ENCODE measurements around the gene CSHL1. TPM values are rescaled to one million over a fixed set of nuclear protein-coding genes. Genes with fewer than 3 reads are reported as not detected.

The CSHL1 gene
- total and polyA plus RNA-seq, 2 donors (not counting 1 experiment from before 2014, with no cell fraction given) = not detected

DNA sequence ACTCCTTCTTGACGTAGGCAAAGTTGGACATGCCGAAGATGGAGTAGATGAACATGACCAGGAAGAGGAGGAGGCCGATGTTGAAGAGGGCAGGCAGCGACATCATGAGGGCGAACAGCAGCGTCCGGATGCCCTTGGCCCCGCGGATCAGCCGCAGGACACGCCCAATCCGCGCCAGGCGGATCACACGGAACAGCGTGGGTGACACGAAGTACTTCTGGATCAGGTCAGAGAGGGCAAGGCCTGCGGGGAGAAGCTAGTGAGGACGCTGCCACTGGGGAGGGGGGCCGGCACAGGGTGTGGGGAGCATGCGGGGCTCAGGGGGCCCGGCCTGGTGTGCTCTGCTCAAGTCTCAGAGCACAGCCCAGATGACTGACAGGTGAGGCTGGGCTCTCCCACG is 30.7 kb upstream of the CSHL1 start:
- POLR2A ChIA-PET = interaction anchor here (1.0 to 2.3 kb wide), 3 partner anchors 9 to 16 kb away, joined by 3 to 7 read pairs (median 4); partner anchors contain the start of gene CD79B

GRCh38 chr17:63941162-63941561 is 30.1 kb upstream of the CSHL1 start:
- Histone ChIP-seq H3K9ac (ENCODE audit: low read length) (no peak overlapping the region), H2AFZ (ENCODE audit: insufficient read depth, low read depth, low read length, poor library complexity, severe bottlenecking) (no peak overlapping the region), H3K27me3 (replicated peaks in 1 of 4; ENCODE audit: control extremely low read depth in 1 of 4, control insufficient read depth in 3 of 4, insufficient read depth in 4 of 4, low read length in 3 of 4) (no peaks in the 10 kb centered on the region), H4K20me1 (ENCODE audit: control insufficient read depth, insufficient read depth, low read length, poor library complexity, severe bottlenecking) (no peaks in the 10 kb centered on the region), H3K4me3 (ENCODE audit: control extremely low read depth in 1 of 5, extremely low read depth in 1 of 5, insufficient read depth in 1 of 5, low read depth in 2 of 5, low read length in 4 of 5) (no peak overlapping the region), H3K4me2 (replicated peaks; ENCODE audit: low read depth, low read length, poor library complexity, severe bottlenecking) (no peak overlapping the region), H3K79me2 (ENCODE audit: control insufficient read depth, insufficient read depth, low read length) (peaks cover 19% of the 10 kb centered on the region), H3K4me1 (ENCODE audit: control insufficient read depth in 2 of 2, insufficient read depth in 2 of 2, low read length in 2 of 2) (peaks cover 38 to 56% of the 10 kb centered on the region in 2 donors), H3K9me3 (ENCODE audit: control extremely low read depth in 1 of 3, control insufficient read depth in 2 of 3, insufficient read depth in 1 of 3, low read length in 2 of 3) (peaks cover 0 to 21% (median 5%) of the 10 kb centered on the region in 3 donors), H3K36me3 (replicated peaks in 1 of 2; ENCODE audit: control extremely low read depth in 1 of 2, control insufficient read depth in 1 of 2, extremely low read depth in 1 of 2, insufficient read depth in 2 of 2, low read length in 1 of 2) (no peaks in the 10 kb centered on the region), H3K27ac (ENCODE audit: low read length in 2 of 2) (no peak overlapping the region)
- intact Hi-C loops (cut with micrococcal nuclease) = no loop called here
- peaks cover 63% of the 10 kb centered on the region for H3K4me1 Mint-ChIP-seq
- whole genome bisulfite sequencing (ENCODE audit: insufficient coverage) = 93% methylated on average over 9 of the region's 12 CpGs
- no peak for ATAC-seq (ENCODE audit: low read depth)
- no peaks in the 10 kb centered on the region for H3K9me3 Mint-ChIP-seq (ENCODE audit: insufficient read depth)
- H3K4me3 Mint-ChIP-seq = no peak overlapping the region
- TF ChIP-seq EZH2 (IDR thresholded peaks at IDR 0.05; ENCODE audit: borderline replicate concordance, insufficient read depth, low read depth, low read length, poor library complexity, severe bottlenecking) = no peak
- TF ChIP-seq, protein P1, sequence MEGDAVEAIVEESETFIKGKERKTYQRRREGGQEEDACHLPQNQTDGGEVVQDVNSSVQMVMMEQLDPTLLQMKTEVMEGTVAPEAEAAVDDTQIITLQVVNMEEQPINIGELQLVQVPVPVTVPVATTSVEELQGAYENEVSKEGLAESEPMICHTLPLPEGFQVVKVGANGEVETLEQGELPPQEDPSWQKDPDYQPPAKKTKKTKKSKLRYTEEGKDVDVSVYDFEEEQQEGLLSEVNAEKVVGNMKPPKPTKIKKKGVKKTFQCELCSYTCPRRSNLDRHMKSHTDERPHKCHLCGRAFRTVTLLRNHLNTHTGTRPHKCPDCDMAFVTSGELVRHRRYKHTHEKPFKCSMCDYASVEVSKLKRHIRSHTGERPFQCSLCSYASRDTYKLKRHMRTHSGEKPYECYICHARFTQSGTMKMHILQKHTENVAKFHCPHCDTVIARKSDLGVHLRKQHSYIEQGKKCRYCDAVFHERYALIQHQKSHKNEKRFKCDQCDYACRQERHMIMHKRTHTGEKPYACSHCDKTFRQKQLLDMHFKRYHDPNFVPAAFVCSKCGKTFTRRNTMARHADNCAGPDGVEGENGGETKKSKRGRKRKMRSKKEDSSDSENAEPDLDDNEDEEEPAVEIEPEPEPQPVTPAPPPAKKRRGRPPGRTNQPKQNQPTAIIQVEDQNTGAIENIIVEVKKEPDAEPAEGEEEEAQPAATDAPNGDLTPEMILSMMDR (IDR thresholded peaks at IDR 0.05) = no peak
- CTCF ChIA-PET = interaction anchor here (1.4 to 3.9 kb wide), 3 partner anchors 9 to 20 kb away, joined by 4 to 27 read pairs (median 8); partner anchors contain the start of gene CD79B
- H3K27me3 Mint-ChIP-seq = no peaks in the 10 kb centered on the region
- peak overlapping the region; percentile 15 for H3K27ac Mint-ChIP-seq
- DNase-seq = no peak
- POLR2A ChIA-PET = interaction anchor here (1.1 to 2.3 kb wide), 3 partner anchors 9 to 22 kb away, joined by 4 to 12 read pairs (median 7); partner anchors contain the start of gene CD79B

More for the DNA sequence above, 30.7 kb upstream of the CSHL1 start:
- Histone ChIP-seq H4K20me1 (ENCODE audit: control insufficient read depth, insufficient read depth, low read length, poor library complexity, severe bottlenecking) (no peaks in the 10 kb centered on the region), H3K9ac (ENCODE audit: low read length) (no peak overlapping the region), H3K27ac (ENCODE audit: low read length in 2 of 2) (no peak overlapping the region), H3K27me3 (replicated peaks in 1 of 4; ENCODE audit: control extremely low read depth in 1 of 4, control insufficient read depth in 3 of 4, insufficient read depth in 4 of 4, low read length in 3 of 4) (no peaks in the 10 kb centered on the region), H3K4me2 (replicated peaks; ENCODE audit: low read depth, low read length, poor library complexity, severe bottlenecking) (no peak overlapping the region), H2AFZ (ENCODE audit: insufficient read depth, low read depth, low read length, poor library complexity, severe bottlenecking) (no peak overlapping the region), H3K4me3 (ENCODE audit: control extremely low read depth in 1 of 5, extremely low read depth in 1 of 5, insufficient read depth in 1 of 5, low read depth in 2 of 5, low read length in 4 of 5) (no peak overlapping the region), H3K36me3 (replicated peaks in 1 of 2; ENCODE audit: control extremely low read depth in 1 of 2, control insufficient read depth in 1 of 2, extremely low read depth in 1 of 2, insufficient read depth in 2 of 2, low read length in 1 of 2) (no peaks in the 10 kb centered on the region), H3K79me2 (ENCODE audit: control insufficient read depth, insufficient read depth, low read length) (peaks cover 13% of the 10 kb centered on the region), H3K9me3 (ENCODE audit: control extremely low read depth in 1 of 3, control insufficient read depth in 2 of 3, insufficient read depth in 1 of 3, low read length in 2 of 3) (peaks cover 0 to 17% (median 0%) of the 10 kb centered on the region in 3 donors), H3K4me1 (ENCODE audit: control insufficient read depth in 2 of 2, insufficient read depth in 2 of 2, low read length in 2 of 2) (peaks cover 40 to 58% of the 10 kb centered on the region in 2 donors)
- Mint-ChIP-seq H3K9me3 (ENCODE audit: insufficient read depth) (no peaks in the 10 kb centered on the region), H3K4me1 (peaks cover 64% of the 10 kb centered on the region), H3K27me3 (no peaks in the 10 kb centered on the region), H3K27ac (peak overlapping the region; percentile 63), H3K4me3 (no peak overlapping the region)
- ATAC-seq (ENCODE audit: low read depth) (no peak), DNase-seq (no peak)
- TF ChIP-seq, protein P1 (IDR thresholded peaks at IDR 0.05) = no peak
- no peak for TF ChIP-seq EZH2 (IDR thresholded peaks at IDR 0.05; ENCODE audit: borderline replicate concordance, insufficient read depth, low read depth, low read length, poor library complexity, severe bottlenecking)
- CTCF ChIA-PET = interaction anchor here (1.2 to 3.9 kb wide), 3 partner anchors 9 to 88 kb away, joined by 4 to 27 read pairs (median 8); partner anchors contain the start of gene CD79B
- WGBS (ENCODE audit: insufficient coverage) = 98% methylated on average over 23 of the region's 23 CpGs
- intact Hi-C loops (cut with micrococcal nuclease) = no loop called here
